Ecto neural progenitor cell (in vitro differentiated cells): ENCODE data around the gene CABP1.
"Not testable (repeated sequence)": the region's sequence is repeated elsewhere in the genome, so short reads cannot be mapped to it uniquely, and the experiment has no call there.

ENCODE experiments used
- DNase-seq: peaks from one replicate; pipeline ENCODE4 v3.0.0-alpha.2; 2018; ENCODE audit warnings: low spot score

CABP1 gene

GRCh38 chr12:120668091-120668867, 27.9 kb downstream of the CABP1 start:
- DNase-seq = no peak

GRCh38 chr12:120668868-120669840, 28.7 kb downstream of the CABP1 start:
- DNase-seq = peak; percentile 69

DNA sequence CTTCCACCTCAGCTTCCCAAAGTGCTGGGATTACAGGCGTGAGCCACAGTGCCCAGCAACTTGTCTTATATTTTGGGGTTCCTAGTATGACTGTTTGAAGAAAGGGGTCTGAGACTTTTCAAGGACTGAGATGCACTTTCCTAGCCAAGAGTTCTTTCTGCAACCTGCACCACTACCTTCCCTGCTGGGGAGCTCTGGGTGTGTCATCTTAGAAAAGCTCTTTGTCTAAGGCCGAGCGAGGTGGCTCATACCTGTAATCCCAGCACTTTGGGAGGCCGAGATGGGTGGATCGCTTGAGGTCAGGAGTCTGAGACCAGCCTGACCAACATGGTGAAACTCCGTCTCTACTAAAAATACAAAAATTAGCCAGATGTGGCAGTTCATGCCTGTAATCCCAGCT, 29.8 kb downstream of the CABP1 start:
- not testable (repeated sequence) for DNase-seq

- no peak for DNase-seq
Measured at GRCh38 chr12:120670667-120671066, 30.2 kb downstream of the CABP1 start.

- no peak for DNase-seq
Measured at GRCh38 chr12:120674097-120674636, 33.7 kb downstream of the CABP1 start.

DNA sequence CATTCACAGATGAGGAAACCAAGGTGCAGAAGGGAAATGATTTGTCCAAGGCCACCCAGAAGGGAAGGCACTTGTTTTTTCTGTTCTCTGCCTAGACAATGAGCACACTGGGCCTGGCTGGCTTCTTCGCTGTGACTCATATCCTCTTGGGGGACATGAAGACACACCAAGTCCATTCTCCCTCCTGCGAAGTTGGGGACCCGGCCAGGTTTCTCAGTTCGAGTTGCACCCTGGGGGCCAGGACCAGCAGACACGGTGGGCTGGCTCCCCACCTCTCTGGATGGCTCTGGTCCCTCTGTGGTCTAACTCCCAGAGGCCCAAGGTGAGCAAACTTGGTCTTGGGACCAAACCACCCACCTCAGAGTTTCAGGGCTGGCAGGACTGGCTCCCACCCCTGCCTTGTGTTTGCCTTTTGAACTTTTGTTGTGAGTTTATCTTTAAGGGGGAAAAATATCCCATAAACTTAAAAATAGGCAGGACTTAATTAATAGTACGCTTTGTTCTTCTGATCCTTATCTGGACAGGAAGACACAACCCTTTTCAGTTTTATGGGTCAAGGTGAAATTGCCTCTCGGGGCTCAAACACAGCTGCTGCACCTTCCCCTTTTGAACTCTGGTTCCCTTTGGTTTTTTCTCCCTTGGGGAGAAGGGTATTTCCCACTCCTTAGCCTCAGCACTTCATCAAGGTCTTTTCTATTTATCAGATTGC, 37.5 kb downstream of the CABP1 start:
- no peak for DNase-seq

DNA sequence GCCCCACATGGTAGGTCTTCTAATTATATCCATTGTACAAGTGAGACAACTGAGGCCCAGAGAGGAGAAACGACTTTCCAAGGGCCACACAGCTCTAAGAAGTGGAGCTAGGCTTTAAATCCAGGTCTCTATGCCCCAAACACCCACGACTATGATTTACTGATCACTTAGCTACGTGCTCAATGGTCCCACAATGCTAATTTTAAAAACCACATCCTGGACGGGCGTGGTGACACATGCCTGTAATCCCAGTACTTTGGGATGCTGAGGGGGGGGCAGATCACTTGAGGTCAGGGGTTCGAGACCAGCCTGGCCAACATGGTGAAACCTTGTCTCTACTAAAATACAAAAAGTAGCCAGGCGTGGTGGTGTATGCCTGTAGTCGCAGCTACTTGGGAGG, 38.1 kb downstream of the CABP1 start:
- DNase-seq = no peak

GRCh38 chr12:120680165-120680738, 39.8 kb downstream of the CABP1 start:
- DNase-seq = no peak

DNA sequence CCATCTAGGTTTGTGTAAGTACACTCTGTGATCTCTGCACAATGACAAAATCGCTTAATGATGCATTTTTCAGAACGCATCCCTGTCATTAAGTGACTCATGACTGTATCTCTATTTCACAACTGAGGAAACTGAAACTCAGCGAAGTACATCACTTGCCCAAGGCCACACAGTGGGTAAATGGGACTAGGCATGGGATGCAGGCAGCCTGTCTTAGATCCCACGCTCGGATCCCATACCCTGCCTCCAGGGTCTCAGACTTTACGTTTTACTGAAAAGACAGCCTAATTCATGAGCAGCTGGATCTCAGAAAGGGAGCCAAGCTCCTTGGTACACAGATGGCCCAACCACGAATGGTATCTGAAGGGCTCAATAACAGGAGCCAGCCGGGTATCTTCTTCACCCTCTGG, 44.1 kb downstream of the CABP1 start:
- no peak for DNase-seq

- DNase-seq = no peak
Measured at GRCh38 chr12:120685522-120685921, 45.1 kb downstream of the CABP1 start.

DNA sequence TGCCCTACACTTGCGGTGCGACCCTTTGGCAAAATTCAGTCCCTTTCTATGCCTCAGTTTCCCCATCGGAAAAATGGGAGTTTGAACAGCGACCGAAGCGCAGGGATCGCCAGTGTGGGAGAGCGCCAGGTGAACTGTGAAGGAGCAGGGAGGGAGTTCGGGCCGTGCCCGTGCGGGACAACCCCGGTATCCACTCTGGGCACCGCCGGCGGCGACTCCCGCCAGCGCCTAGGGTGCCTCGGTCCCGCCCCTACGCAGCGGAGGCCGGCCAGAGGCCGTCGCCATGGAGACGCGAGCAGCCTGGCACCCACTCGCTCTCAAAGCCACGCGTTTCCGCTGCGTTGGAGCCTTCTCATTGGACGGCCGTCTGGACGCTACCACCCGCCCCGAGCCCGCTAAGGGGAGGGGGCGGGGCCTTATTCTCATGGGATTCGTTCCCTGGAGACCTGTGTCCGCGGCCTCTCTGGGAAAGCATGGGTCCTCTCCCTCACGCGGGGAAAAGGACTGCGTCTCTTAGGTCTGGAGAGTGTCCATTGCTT, 45.8 kb downstream of the CABP1 start:
- peak; percentile 99 for DNase-seq

DNA sequence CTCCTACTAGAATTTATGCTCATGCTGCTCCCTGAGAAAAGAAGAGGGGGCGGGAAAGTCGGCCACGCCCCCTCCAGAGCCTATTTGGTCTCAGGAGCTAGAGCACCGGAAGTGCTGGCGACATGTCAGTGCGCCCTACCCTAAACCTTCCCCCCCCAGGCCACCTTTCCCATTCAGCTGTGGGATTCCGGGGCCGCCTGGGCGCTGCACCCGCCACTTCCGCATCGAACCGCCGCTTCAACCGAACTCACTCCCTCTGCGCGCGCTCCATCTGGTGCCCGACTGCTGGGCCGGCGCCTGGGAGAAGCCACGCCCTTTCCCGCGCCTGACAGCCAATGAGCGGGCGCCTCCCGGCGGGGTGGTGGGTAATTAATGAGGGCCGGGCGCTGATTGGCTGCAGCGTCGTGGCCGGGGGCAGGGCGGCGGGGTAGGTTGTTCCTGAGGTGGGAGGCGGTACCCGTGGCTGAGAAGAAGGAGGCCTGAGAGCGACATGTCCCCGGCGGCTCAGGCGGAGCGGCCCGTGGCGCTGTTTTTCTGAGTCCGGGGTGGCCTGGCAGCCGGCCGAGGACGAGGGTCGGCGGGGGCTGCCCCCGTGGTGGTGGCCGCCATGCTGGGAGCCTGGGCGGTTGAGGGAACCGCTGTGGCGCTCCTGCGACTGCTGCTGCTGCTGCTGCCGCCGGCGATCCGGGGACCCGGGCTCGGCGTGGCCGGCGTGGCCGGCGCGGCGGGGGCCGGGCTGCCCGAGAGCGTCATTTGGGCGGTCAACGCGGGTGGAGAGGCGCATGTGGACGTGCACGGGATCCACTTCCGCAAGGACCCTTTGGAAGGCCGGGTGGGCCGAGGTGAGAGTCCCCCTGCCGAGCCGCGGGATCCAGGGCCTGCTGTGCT, 46.5 kb downstream of the CABP1 start, which contains the start of gene MLEC:
MLEC (plus strand) TSS at position 460 of the 888 bp plus-strand sequence; CDS start at position 608, 148 bp downstream.
- peak; percentile 100 for DNase-seq

DNA sequence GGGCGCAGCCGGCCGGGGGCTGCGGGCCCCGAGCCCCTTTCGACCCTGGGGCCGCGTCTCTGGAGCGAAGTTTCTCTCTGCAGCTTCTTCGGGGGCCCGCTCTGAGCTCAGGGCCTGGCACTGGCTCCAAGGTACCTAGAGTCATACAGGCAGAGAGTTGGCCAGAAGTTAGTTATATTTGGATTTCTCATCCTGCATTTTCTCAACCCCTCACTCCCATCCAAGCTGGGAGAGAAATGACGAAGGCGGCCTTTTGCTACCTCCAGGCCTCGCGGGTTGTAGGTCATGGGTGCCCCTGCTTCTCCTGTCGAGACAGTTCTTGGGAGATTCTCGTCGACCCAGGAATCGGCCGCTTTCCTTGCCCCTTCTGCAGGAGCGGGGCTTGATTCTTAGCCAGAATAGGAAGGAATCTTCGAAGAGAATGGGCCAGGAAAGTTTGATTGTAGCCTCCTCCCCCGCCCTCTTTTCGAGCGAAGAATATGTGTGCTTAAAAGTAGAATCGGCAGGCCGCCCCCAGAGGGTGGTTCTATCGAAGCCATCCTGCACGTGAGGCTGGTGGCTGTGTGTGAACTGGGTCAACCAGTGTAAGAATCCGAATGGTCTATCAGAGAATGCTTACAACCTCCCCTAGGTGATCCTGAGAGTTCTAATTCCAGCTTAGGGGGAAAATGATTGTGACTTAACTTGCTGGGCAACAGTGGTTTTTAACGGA, 47.3 kb downstream of the CABP1 start:
- peak; percentile 62 for DNase-seq

DNA sequence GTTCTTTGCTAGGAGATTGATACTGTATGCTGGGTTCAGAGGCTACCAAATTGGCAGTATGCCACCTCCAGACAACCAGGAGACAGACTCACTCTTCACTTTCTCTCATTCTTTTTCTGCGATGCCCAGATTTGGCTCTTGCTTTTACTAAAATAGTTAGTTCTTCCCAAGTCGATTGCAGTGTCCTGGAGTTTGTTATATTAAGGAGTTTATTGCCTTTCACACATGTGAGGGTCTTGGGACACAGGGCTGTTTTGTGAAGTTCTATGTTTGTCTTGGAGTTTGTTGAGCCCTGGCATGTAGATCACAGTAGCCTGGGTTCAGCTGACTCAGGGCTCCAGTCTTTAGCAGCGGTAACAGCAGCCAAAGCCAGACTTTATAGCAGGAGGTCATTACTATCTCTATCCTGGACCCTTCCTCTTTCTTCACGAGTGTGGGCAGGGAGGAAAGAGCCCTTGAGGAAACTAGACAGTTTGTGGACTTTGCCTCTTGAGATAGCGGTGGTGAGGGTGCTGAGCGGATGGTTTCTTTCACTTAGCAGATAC, 48.2 kb downstream of the CABP1 start:
- no peak for DNase-seq

DNA sequence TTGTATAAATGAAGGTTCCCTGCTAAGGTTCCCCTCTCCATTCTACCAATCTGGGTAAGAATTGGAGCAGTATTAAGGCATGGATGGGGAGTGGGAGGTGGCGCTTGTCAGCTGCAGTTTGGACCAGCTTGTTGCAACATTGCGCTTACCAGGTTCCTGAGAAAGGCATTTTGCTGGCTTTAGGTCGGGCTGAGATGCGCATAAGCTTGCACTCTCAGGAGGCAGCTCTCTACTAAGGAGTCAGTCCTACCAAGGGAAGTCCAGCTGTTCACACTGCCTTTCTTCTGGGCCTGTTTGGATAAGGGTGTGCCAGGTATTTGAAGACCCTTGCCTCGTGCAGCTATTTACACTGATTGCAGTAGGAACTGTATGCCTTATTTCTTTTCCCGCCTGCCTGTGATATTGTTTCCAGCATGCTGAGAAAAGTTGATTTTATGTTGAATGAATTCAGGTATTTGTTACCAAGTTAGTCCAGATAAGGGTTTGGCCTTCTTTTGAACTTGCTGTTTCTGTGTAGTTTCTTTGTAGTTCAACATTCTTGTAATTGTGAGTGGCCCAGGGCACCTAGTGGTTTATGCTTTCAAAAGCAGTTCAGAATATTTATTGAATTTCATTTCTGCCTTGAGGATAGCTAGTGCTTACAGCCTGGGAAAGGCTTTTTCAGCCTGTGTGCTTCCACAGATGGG, 49.1 kb downstream of the CABP1 start:
- DNase-seq = no peak

DNA sequence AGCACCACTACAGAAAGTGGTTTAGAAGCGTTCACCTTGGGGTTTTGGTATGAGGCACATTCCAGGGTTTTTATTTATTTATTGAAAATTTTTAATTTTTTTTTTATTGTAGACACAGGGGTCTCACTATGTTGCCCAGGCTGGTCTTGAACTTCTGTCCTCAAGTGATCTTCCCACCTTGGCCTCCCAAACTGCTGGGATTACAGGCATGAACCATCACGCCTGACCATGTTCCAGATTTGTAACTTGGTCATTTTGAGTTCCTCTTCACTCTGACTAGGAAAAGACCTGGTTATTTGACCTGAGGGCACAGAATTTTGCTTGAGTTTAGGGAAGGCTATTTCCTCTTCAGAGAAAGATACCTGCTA, 49.6 kb downstream of the CABP1 start:
- no peak for DNase-seq

- no peak for DNase-seq
Measured at GRCh38 chr12:120690978-120691377, 50.6 kb downstream of the CABP1 start.

DNA sequence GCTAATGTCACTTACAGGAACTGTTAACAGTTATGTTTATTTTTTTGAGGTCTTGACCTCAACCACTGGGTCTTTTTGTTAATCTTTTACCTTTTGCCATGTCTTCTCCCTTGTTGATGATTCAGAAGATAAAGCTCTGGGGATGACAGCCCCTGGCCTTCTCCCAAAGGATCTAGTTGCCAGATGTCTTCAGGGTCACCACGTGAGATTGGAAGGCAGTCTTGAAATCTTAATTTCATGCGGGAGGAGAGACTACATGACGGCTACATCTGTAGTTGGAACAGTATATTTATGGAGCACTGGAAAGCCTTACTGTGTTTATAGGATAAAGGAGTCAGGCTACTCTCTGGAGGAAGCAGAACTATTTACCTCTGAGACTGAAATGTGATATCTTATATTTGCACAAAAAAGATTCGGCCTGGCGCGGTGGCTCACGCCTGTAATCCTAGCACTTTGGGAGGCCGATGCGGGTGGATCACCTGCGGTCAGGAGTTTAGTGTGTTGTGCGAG, 52.2 kb downstream of the CABP1 start:
- DNase-seq = no peak

GRCh38 chr12:120693848-120694247, 53.4 kb downstream of the CABP1 start:
- no peak for DNase-seq
